GM18907 (cell line): Measurements from ENCODE around the gene NDE1.
"Not testable (repeated sequence)": the region's sequence is repeated elsewhere in the genome, so short reads cannot be mapped to it uniquely, and the experiment has no call there.

Experiments
- ATAC-seq: cut with Tn5 transposase; IDR thresholded peaks from one replicate; pipeline ENCODE4 v1.9.1; 2021; ENCODE audit warnings: mild to moderate bottlenecking, moderate library complexity; ENCODE audit not compliant: unreplicated experiment

The NDE1 gene

GRCh38 chr16:15620611-15621195, 29.3 kb upstream of the NDE1 start:
- ATAC-seq: no peak

GRCh38 chr16:15621456-15621855, 28.6 kb upstream of the NDE1 start:
- ATAC-seq: no peak

GRCh38 chr16:15621889-15622288, 28.2 kb upstream of the NDE1 start:
- ATAC-seq: no peak

- no peak for ATAC-seq
Observed at GRCh38 chr16:15631730-15632409, 18.2 kb upstream of the NDE1 start.

GRCh38 chr16:15635926-15636325, 14.1 kb upstream of the NDE1 start:
- no peak for ATAC-seq

- peak; percentile 38 for ATAC-seq
Observed at GRCh38 chr16:15636392-15636873, 13.6 kb upstream of the NDE1 start.

- no peak for ATAC-seq
Observed at GRCh38 chr16:15639061-15639568, 10.9 kb upstream of the NDE1 start.

- no peak for ATAC-seq
Observed at GRCh38 chr16:15640966-15641365, 9.1 kb upstream of the NDE1 start.

- no peak for ATAC-seq
Observed at GRCh38 chr16:15641753-15642556, 8.1 kb upstream of the NDE1 start.

GRCh38 chr16:15642557-15643047, 7.4 kb upstream of the NDE1 start:
- peak; percentile 61 for ATAC-seq

- peak; percentile 51 for ATAC-seq
Observed at GRCh38 chr16:15643048-15643945, 6.7 kb upstream of the NDE1 start, which contains the start of gene MARF1. Gene MARF1, minus strand, starts transcription at chr16:15643154. Its CDS starts 3,921 bp downstream, at chr16:15639233.

GRCh38 chr16:15643946-15644250, 6.1 kb upstream of the NDE1 start:
- ATAC-seq: no peak

- ATAC-seq: no peak
Observed at GRCh38 chr16:15644267-15644961, 5.6 kb upstream of the NDE1 start.

GRCh38 chr16:15644962-15645465, 5.0 kb upstream of the NDE1 start:
- not testable (repeated sequence) for ATAC-seq

GRCh38 chr16:15646557-15647293, 3.3 kb upstream of the NDE1 start:
- ATAC-seq: not testable (repeated sequence)

GRCh38 chr16:15647294-15648014, 2.6 kb upstream of the NDE1 start:
- ATAC-seq: no peak

GRCh38 chr16:15648135-15648730, 1.8 kb upstream of the NDE1 start:
- no peak for ATAC-seq

GRCh38 chr16:15649311-15649710, 734 bp upstream of the NDE1 start:
- not testable (repeated sequence) for ATAC-seq
